HG02870 (cell line): Measurements from ENCODE around the gene WDR88.

Source experiments
- ATAC-seq: cut with Tn5 transposase; IDR thresholded peaks from one replicate; pipeline ENCODE4 v1.9.1; 2021; ENCODE audit warnings: mild to moderate bottlenecking, moderate library complexity; ENCODE audit not compliant: unreplicated experiment

Gene WDR88

GRCh38 chr19:33195645-33196347, 63.9 kb downstream of the WDR88 start:
- no peak for ATAC-seq

- ATAC-seq = no peak
These were observed 64.7 kb downstream of the WDR88 start for GRCh38 chr19:33196446-33197193.

GRCh38 chr19:33197591-33198000, 65.7 kb downstream of the WDR88 start:
- ATAC-seq = no peak

GRCh38 chr19:33198169-33198568, 66.3 kb downstream of the WDR88 start:
- no peak for ATAC-seq

- ATAC-seq = no peak
These were observed 67.7 kb downstream of the WDR88 start for GRCh38 chr19:33199441-33200265.

- no peak for ATAC-seq
These were observed 69.6 kb downstream of the WDR88 start for GRCh38 chr19:33201473-33201872.

- ATAC-seq = no peak
These were observed 70.1 kb downstream of the WDR88 start for GRCh38 chr19:33201886-33202545.

GRCh38 chr19:33202546-33203507, 70.9 kb downstream of the WDR88 start:
- ATAC-seq = no peak

GRCh38 chr19:33203529-33203928, 71.6 kb downstream of the WDR88 start:
- no peak for ATAC-seq

- ATAC-seq = no peak
These were observed 72.4 kb downstream of the WDR88 start for GRCh38 chr19:33204136-33204973.

GRCh38 chr19:33205110-33205509, 73.2 kb downstream of the WDR88 start:
- no peak for ATAC-seq

GRCh38 chr19:33205531-33206260, 73.8 kb downstream of the WDR88 start:
- no peak for ATAC-seq

GRCh38 chr19:33206261-33207039, 74.5 kb downstream of the WDR88 start:
- no peak for ATAC-seq

GRCh38 chr19:33207040-33207620, 75.2 kb downstream of the WDR88 start:
- ATAC-seq = no peak

GRCh38 chr19:33207903-33208302, 76.0 kb downstream of the WDR88 start:
- ATAC-seq = no peak

- ATAC-seq = no peak
These were observed 76.5 kb downstream of the WDR88 start for GRCh38 chr19:33208371-33208895.
